ENCODE data around the gene ZNF540. TPM values are rescaled to one million over a fixed set of nuclear protein-coding genes. Genes with fewer than 3 reads are reported as not detected.
A peak's percentile ranks its signal among the peaks of the same experiment; 100 is the strongest.

The ZNF540 gene
- total RNA-seq, 1 donor from 2014 or later = 0.58 TPM

DNA sequence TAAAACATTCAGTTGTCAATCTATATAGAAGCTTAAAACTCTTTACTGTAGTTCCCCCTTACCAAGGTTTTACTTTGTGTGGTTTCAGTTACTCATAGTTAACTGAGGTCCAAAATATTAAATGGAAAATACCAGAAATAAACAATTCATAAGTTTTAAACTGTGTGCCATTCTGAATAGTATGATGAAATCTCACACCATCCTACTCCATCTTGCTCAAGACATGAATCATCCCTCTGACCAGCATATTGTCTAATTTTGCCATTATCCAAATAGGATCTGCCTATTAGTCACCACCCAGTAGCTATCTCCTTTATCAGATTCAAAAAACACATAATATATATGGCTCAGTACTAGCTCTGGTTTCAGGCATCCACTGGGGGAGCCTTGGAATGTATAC, 22.5 kb upstream of the ZNF540 start:
- no peak for DNase-seq (ENCODE audit: low read depth)
- H3K4me3 ChIP-seq (ENCODE audit: low read depth, low read length) = no peak overlapping the region
- TF ChIP-seq, protein P1, sequence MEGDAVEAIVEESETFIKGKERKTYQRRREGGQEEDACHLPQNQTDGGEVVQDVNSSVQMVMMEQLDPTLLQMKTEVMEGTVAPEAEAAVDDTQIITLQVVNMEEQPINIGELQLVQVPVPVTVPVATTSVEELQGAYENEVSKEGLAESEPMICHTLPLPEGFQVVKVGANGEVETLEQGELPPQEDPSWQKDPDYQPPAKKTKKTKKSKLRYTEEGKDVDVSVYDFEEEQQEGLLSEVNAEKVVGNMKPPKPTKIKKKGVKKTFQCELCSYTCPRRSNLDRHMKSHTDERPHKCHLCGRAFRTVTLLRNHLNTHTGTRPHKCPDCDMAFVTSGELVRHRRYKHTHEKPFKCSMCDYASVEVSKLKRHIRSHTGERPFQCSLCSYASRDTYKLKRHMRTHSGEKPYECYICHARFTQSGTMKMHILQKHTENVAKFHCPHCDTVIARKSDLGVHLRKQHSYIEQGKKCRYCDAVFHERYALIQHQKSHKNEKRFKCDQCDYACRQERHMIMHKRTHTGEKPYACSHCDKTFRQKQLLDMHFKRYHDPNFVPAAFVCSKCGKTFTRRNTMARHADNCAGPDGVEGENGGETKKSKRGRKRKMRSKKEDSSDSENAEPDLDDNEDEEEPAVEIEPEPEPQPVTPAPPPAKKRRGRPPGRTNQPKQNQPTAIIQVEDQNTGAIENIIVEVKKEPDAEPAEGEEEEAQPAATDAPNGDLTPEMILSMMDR (IDR thresholded peaks at IDR 0.05; ENCODE audit: insufficient read depth, low read length, poor library complexity, severe bottlenecking) = no peak
- H3K36me3 ChIP-seq (ENCODE audit: control insufficient read depth, insufficient read depth, low read length) = no peaks in the 10 kb centered on the region
- H3K27me3 ChIP-seq (ENCODE audit: control insufficient read depth, insufficient read depth, low read length) = no peaks in the 10 kb centered on the region

DNA sequence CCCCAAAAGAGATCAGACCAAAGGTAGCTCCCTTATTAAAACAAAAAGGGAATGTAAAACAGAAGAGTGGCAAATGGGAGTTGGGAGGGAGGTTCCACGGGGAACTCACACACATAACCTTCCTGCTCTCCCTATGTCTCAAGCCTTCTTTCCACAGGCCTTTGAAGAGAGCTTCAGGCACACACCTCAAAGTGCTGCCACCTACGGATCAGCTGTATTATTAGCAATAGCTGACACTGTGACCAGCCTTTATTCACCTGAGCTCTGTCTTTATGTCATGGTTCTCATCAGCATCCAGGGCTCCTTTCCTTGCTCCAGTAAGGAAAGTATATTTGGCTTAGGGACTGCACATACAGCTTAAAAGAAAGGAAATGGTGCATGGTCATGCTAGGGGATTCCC, 11.3 kb upstream of the ZNF540 start:
- Histone ChIP-seq H3K27me3 (ENCODE audit: control insufficient read depth, insufficient read depth, low read length) (no peaks in the 10 kb centered on the region), H3K36me3 (ENCODE audit: control insufficient read depth, insufficient read depth, low read length) (no peaks in the 10 kb centered on the region), H3K4me3 (ENCODE audit: low read depth, low read length) (no peak overlapping the region)
- no peak for DNase-seq (ENCODE audit: low read depth)
- TF ChIP-seq, protein P1 (IDR thresholded peaks at IDR 0.05; ENCODE audit: insufficient read depth, low read length, poor library complexity, severe bottlenecking) = no peak

DNA sequence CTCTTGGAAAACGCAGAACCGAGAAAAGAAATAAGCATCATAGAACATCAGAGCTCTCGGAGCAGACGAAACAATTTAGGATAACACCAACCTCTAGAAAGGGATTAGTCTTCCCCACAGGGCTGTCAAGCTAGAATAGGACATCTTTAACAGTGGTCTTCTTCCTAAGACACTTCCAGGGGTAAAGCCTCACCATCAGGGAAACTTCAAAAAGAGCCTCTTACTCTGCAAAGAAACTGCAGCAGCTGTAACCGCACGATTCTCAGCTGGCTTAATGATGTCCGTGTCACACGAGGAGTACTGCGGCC, 726 bp upstream of the ZNF540 start:
- Histone ChIP-seq H3K4me3 (ENCODE audit: low read depth, low read length) (peak overlapping the region; percentile 60), H3K27me3 (ENCODE audit: control insufficient read depth, insufficient read depth, low read length) (no peaks in the 10 kb centered on the region), H3K36me3 (ENCODE audit: control insufficient read depth, insufficient read depth, low read length) (no peaks in the 10 kb centered on the region)
- TF ChIP-seq, protein P1 (IDR thresholded peaks at IDR 0.05; ENCODE audit: insufficient read depth, low read length, poor library complexity, severe bottlenecking) = no peak
- no peak for DNase-seq (ENCODE audit: low read depth)

DNA sequence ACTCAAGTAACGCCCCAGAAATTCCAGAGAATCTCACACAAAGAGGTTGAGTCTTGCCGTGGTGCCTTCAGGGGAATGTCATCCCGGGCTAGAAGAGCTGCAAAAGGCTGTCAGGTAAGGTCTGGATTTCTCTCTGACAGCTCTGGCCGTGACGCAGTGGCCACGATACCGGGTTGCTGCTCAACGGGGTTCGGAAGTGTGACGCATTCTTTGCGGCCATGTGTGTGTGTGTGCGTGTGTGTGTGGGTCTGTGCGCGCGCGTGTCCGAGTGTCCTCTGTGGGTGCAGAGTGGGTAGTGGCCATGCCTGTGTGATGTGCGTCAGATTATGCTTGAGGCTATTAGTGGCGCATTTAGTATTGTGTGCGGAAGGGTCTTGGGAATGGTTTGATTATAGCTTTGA, 306 bp downstream of the ZNF540 start:
- TF ChIP-seq, protein P1 (IDR thresholded peaks at IDR 0.05; ENCODE audit: insufficient read depth, low read length, poor library complexity, severe bottlenecking) = no peak
- Histone ChIP-seq H3K36me3 (ENCODE audit: control insufficient read depth, insufficient read depth, low read length) (no peaks in the 10 kb centered on the region), H3K4me3 (ENCODE audit: low read depth, low read length) (peak overlapping the region; percentile 60), H3K27me3 (ENCODE audit: control insufficient read depth, insufficient read depth, low read length) (no peaks in the 10 kb centered on the region)
- DNase-seq (ENCODE audit: low read depth) = no peak

- no peaks in the 10 kb centered on the region for H3K27me3 ChIP-seq (ENCODE audit: control insufficient read depth, insufficient read depth, low read length)
- H3K36me3 ChIP-seq (ENCODE audit: control insufficient read depth, insufficient read depth, low read length) = no peaks in the 10 kb centered on the region
- DNase-seq (ENCODE audit: low read depth) = no peak
- TF ChIP-seq, protein P1 (IDR thresholded peaks at IDR 0.05; ENCODE audit: insufficient read depth, low read length, poor library complexity, severe bottlenecking) = no peak
- H3K4me3 ChIP-seq (ENCODE audit: low read depth, low read length) = no peak overlapping the region
Measured at GRCh38 chr19:37635076-37636056, 40.7 kb downstream of the ZNF540 start.

DNA sequence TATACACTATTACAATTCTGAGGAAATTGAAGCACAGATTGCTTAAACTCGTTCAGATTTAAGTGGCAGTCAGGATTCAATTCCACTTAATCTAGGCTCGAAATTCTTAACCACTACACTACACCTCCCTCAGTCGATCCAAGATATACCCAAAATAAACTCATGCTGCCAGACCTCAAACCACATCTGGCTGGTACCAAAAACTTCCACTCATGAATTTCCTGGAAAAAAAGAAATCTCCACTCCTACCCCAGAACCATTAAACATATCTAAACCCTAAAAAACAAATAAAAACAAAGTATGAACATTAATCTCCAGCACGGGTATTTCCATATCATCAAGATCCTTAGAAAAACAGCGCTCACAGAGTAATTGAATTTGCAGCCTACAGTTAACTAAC, 59.4 kb downstream of the ZNF540 start:
- H3K27me3 ChIP-seq (ENCODE audit: control insufficient read depth, insufficient read depth, low read length) = no peaks in the 10 kb centered on the region
- H3K36me3 ChIP-seq (ENCODE audit: control insufficient read depth, insufficient read depth, low read length) = no peaks in the 10 kb centered on the region
- DNase-seq (ENCODE audit: low read depth) = no peak
- H3K4me3 ChIP-seq (ENCODE audit: low read depth, low read length) = peak overlapping the region; percentile 69
- TF ChIP-seq, protein P1 (IDR thresholded peaks at IDR 0.05; ENCODE audit: insufficient read depth, low read length, poor library complexity, severe bottlenecking) = no peak
